GM10248 (cell line): ENCODE results near the gene CYB561D2.

Experiments used
- CTCF ChIA-PET: fragments of 300-600 bp; sonication (Branson Sonifier 250); formaldehyde crosslinking; extraction: SDS; loops from one replicate; lab custom pipeline; 2021; ENCODE audit warnings: antibody characterized with exemption; lab: Yijun Ruan, JAX
- POLR2A ChIA-PET: fragments of 350-650 bp; sonication (Branson Sonifier 250); formaldehyde crosslinking; extraction: SDS; loops from one replicate; lab custom pipeline; 2020; ENCODE audit warnings: antibody characterized with exemption; lab: Yijun Ruan, JAX
- DNase-seq: peaks from one replicate; pipeline ENCODE4 v3.0.0; 2012; ENCODE audit errors: extremely low spot score
- CTCF ChIP-seq: IDR thresholded peaks from 2 replicates; pipeline ENCODE4 v1.5.1; 2012; ENCODE audit warnings: mild to moderate bottlenecking, low read depth; ENCODE audit errors: extremely low read depth, missing control alignments, control extremely low read depth

CYB561D2 gene

GRCh38 chr3:50378757-50379156, 28.1 kb downstream of the CYB561D2 start:
- no peak for TF ChIP-seq CTCF
- no peak for DNase-seq
- POLR2A ChIA-PET = no interaction called here
- CTCF ChIA-PET = no interaction called here

GRCh38 chr3:50380405-50381085, 29.9 kb downstream of the CYB561D2 start:
- ChIA-PET POLR2A (interaction anchor here (0.6 kb wide), 1 partner anchor 69 kb away, joined by 3 read pairs; no protein-coding TSS in a partner anchor), CTCF (no interaction called here)
- TF ChIP-seq CTCF = no peak

GRCh38 chr3:50381383-50381782, 30.7 kb downstream of the CYB561D2 start:
- POLR2A ChIA-PET = no interaction called here
- no peak for DNase-seq
- no peak for TF ChIP-seq CTCF
- CTCF ChIA-PET = no interaction called here

More at GRCh38 chr3:50380405-50381085, 29.9 kb downstream of the CYB561D2 start:
- DNase-seq = no peak

- TF ChIP-seq CTCF = no peak
- DNase-seq = no peak
- ChIA-PET CTCF (no interaction called here), POLR2A (no interaction called here)
Measured at GRCh38 chr3:50382722-50383121, 32.1 kb downstream of the CYB561D2 start.

- DNase-seq = no peak
- TF ChIP-seq CTCF = no peak
- ChIA-PET POLR2A (no interaction called here), CTCF (no interaction called here)
Measured at GRCh38 chr3:50383750-50384149, 33.1 kb downstream of the CYB561D2 start.

- no peak for TF ChIP-seq CTCF
- DNase-seq = no peak
- POLR2A ChIA-PET = no interaction called here
- CTCF ChIA-PET = interaction anchor here (0.9 kb wide), 1 partner anchor 156 kb away, joined by 3 read pairs; no protein-coding TSS in a partner anchor
Measured at GRCh38 chr3:50385754-50386153, 35.1 kb downstream of the CYB561D2 start.
